Measurements from ENCODE around the gene STX3.

DNA sequence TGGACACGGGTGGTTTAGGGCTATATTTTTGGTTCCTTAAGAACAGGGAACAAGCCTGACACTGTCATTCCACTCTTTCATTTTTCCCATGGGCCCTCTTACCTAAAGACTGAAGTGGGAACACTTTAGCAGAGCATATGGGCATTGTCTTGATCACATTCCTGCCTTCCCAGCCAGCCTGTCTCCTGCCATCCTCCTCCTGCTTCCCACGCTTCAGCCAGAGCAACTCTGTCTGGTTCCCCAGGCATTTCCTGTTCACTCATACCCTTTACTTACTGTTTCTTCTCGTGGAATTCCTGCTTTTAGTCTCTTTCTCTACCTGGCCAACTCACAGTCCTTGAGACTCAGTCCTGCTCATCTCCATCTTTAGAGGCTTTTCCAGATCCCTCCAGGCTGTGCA is 32.6 kb downstream of the STX3 start:
- TF ChIP-seq USF2 (IDR thresholded peaks at IDR 0.05) (no peak), SMC3 (IDR thresholded peaks at IDR 0.05) (no peak), CTCF (IDR thresholded peaks at IDR 0.05) (no peak), RFX5 (IDR thresholded peaks at IDR 0.05) (no peak), CHD2 (IDR thresholded peaks at IDR 0.05; ENCODE audit: low read length, partially characterized antibody) (no peak), MAX (IDR thresholded peaks at IDR 0.05) (no peak), EP300 (IDR thresholded peaks at IDR 0.05) (no peak), KDM5A (IDR thresholded peaks at IDR 0.05) (no peak), BHLHE40 (IDR thresholded peaks at IDR 0.05; ENCODE audit: low read depth, low read length) (no peak)

Measured in A549 (cell line).